Endothelial cell of umbilical vein (primary cell): Measurements from ENCODE around the gene PRELID3B. TPM values are rescaled to one million over a fixed set of nuclear protein-coding genes. Genes with fewer than 3 reads are reported as not detected.

Experiments used
- BruUV-seq: library from RNA; stranded (reverse); fragments of 400-500 nt; replicated peaks from 2 replicates; lab custom pipeline; 2021; lab: Mats Ljungman, UMichigan
- CTCF ChIA-PET: fragments of 300-600, 350-600 bp; sonication (Branson Sonifier 250); formaldehyde crosslinking; loops from one replicate; lab custom pipeline; 2021; ENCODE audit warnings: antibody characterized with exemption, inconsistent platforms; lab: Charles Lee
- POLR2A ChIA-PET: fragments of 300-600, 350-600 bp; sonication (Branson Sonifier 250); formaldehyde crosslinking; loops from one replicate; lab custom pipeline; 2021; ENCODE audit warnings: antibody characterized with exemption, inconsistent platforms; lab: Charles Lee
- DNase-seq: peaks from one replicate; pipeline ENCODE4 v3.0.0-alpha.2; 2011; ENCODE audit warnings: low read depth, low spot score
- FAIRE-seq: peaks from 2 replicates; lab custom pipeline; 2011; peaks lifted over from hg19 to GRCh38; lab: Jason Lieb, UNC
- H2AFZ ChIP-seq: 2 replicates; pipeline ENCODE4 v1.6.0; 2012; ENCODE audit warnings: low read depth, low read length, control low read depth, inconsistent platforms
- H3K27ac ChIP-seq: 2 replicates; pipeline ENCODE4 v1.5.1; 2011; ENCODE audit warnings: low read depth, mild to moderate bottlenecking, control low read depth, low read length, moderate library complexity; ENCODE audit not compliant: insufficient read depth
- H3K27me3 ChIP-seq, 2 experiments: 2 replicates each; pipeline versions ENCODE4 v1.6.0 to v1.6.1; 2011; ENCODE audit warnings: low read length in 2 of 2, mixed read lengths in 1 of 2; ENCODE audit not compliant: control insufficient read depth in 2 of 2, insufficient read depth in 2 of 2
- H3K36me3 ChIP-seq, 2 experiments: 2 replicates in 1 of 2; 3 replicates in 1 of 2; pipeline ENCODE4 v1.5.1; 2011; ENCODE audit warnings: low read length in 2 of 2, mild to moderate bottlenecking in 1 of 2, moderate library complexity in 1 of 2; ENCODE audit not compliant: control insufficient read depth in 2 of 2, insufficient read depth in 2 of 2; ENCODE audit errors: extremely low read depth in 1 of 2
- H3K4me1 ChIP-seq: 3 replicates; pipeline ENCODE4 v1.5.1; 2011; ENCODE audit warnings: mild to moderate bottlenecking, low read length; ENCODE audit not compliant: control insufficient read depth, insufficient read depth; ENCODE audit errors: extremely low read depth
- H3K4me2 ChIP-seq: 2 replicates; pipeline ENCODE4 v1.6.1; 2011; ENCODE audit warnings: low read length, control low read depth, mixed read lengths; ENCODE audit not compliant: insufficient read depth
- H3K4me3 ChIP-seq, 3 experiments: fragments of 200-600 bp in 1 of 3; sonication (generic), shearing (Covaris generic) in 1 of 3; replicated peaks in 1 of 3; 2 replicates each; pipeline ENCODE4 v1.5.1; 2011 to 2016; ENCODE audit warnings: control low read depth in 3 of 3, low read length in 3 of 3, mild to moderate bottlenecking in 2 of 3, inconsistent platforms in 1 of 3, low read depth in 1 of 3, moderate library complexity in 1 of 3; ENCODE audit not compliant: insufficient read depth in 1 of 3
- H3K79me2 ChIP-seq: 2 replicates; pipeline ENCODE4 v1.6.0; 2012; ENCODE audit warnings: low read length, inconsistent platforms; ENCODE audit not compliant: control insufficient read depth, insufficient read depth
- H3K9ac ChIP-seq: replicated peaks from 2 replicates; pipeline ENCODE3; 2011; ENCODE audit warnings: low read length, control low read depth; ENCODE audit not compliant: insufficient read depth; ENCODE audit errors: extremely low read depth
- H3K9me1 ChIP-seq: replicated peaks from 3 replicates; pipeline ENCODE4 v1.6.0; 2011; ENCODE audit warnings: mild to moderate bottlenecking, low read length; ENCODE audit not compliant: control insufficient read depth, insufficient read depth; ENCODE audit errors: extremely low read depth
- H3K9me3 ChIP-seq: replicated peaks from 2 replicates; pipeline ENCODE4 v1.5.1; 2012; ENCODE audit warnings: low read length, inconsistent platforms; ENCODE audit not compliant: control insufficient read depth, insufficient read depth
- H4K20me1 ChIP-seq: replicated peaks from 2 replicates; pipeline ENCODE3; 2011; ENCODE audit warnings: mild to moderate bottlenecking, low read length; ENCODE audit not compliant: control insufficient read depth, insufficient read depth; ENCODE audit errors: extremely low read depth
- CTCF ChIP-seq, 2 donors: IDR thresholded peaks; 1 replicate in 1 of 2; 2 replicates in 1 of 2; pipeline ENCODE4 v1.5.1; 2011; ENCODE audit warnings: low read length in 2 of 2, mild to moderate bottlenecking in 2 of 2, moderate library complexity in 2 of 2, control low read depth in 1 of 2, inconsistent platforms in 1 of 2, low read depth in 1 of 2; ENCODE audit not compliant: insufficient read depth in 1 of 2; ENCODE audit errors: extremely low read depth in 1 of 2
- EZH2 ChIP-seq: IDR thresholded peaks from 2 replicates; pipeline ENCODE4 v1.6.1; 2012; ENCODE audit warnings: borderline replicate concordance, low read depth, mild to moderate bottlenecking, moderate library complexity, low read length, inconsistent platforms; ENCODE audit not compliant: severe bottlenecking
- FOS ChIP-seq: IDR thresholded peaks from 2 replicates; pipeline ENCODE4 v1.6.1; 2011; ENCODE audit warnings: mild to moderate bottlenecking, low read length, moderate library complexity, borderline replicate concordance; ENCODE audit not compliant: insufficient read depth
- GATA2 ChIP-seq: IDR thresholded peaks from 2 replicates; pipeline ENCODE4 v1.7.0; 2011; ENCODE audit warnings: low read depth, mild to moderate bottlenecking, moderate library complexity, mixed read lengths, low read length; ENCODE audit not compliant: insufficient read length, insufficient read depth
- JUN ChIP-seq: IDR thresholded peaks from 2 replicates; pipeline ENCODE4 v1.6.1; 2011; ENCODE audit warnings: borderline replicate concordance, low read depth; ENCODE audit not compliant: insufficient read length, insufficient read depth
- MAX ChIP-seq: IDR thresholded peaks from 2 replicates; pipeline ENCODE4 v1.6.1; 2011; ENCODE audit not compliant: insufficient read depth, insufficient read length
- MYC ChIP-seq: IDR thresholded peaks from one replicate; pipeline ENCODE4 v1.6.1; 2011; ENCODE audit warnings: mild to moderate bottlenecking, low read depth, low read length
- POLR2A ChIP-seq: IDR thresholded peaks from 2 replicates; pipeline ENCODE4 v1.6.1; 2012; ENCODE audit warnings: low read depth, mild to moderate bottlenecking, control low read depth, low read length
- POLR2AphosphoS5 ChIP-seq: IDR thresholded peaks from 2 replicates; pipeline ENCODE4 v1.6.1; 2012; ENCODE audit warnings: low read depth, mild to moderate bottlenecking, control low read depth, low read length, moderate library complexity; ENCODE audit not compliant: insufficient read depth
- dilution Hi-C: fragments of 300-500 bp; cut with MboI; formaldehyde crosslinking; loops from one replicate; pipeline ENCODE4 v1.15.0; 2019; ENCODE audit warnings: low sequenced_read_pairs; ENCODE audit not compliant: extremely low pct_ligation_motif_present
- intact Hi-C: fragments of 100-400 bp; cut with micrococcal nuclease; formaldehyde crosslinking; loops from one replicate; pipeline ENCODE4 v1.10.0; 2022
- polyA plus RNA-seq, 4 experiments: library from polyadenylated mRNA; depleted of rRNA in 3 of 4; stranded (reverse) in 3 of 4; unstranded in 1 of 4; fragments of >200 nt; gene quantifications; 2 replicates each; pipeline versions ENCODE4 v1.2.1 to v1.2.3, GENCODE V29; 2011 to 2012; ENCODE audit warnings: missing spikeins in 1 of 4
- total RNA-seq: library from RNA; stranded (reverse); gene quantifications from 2 replicates; pipeline ENCODE4 v1.2.3, GENCODE V29; 2021

PRELID3B gene
- total and polyA plus RNA-seq, 2 donors (not counting 3 experiments of a cell fraction or from before 2014, with no cell fraction given): 14.9 to 57.2 TPM

GRCh38 chr20:58988565-58988882 is 54.1 kb downstream of the PRELID3B start:
- Histone ChIP-seq H3K9me1 (no peaks in the 10 kb centered on the region), H3K36me3 (peaks cover 30 to 48% of the 10 kb centered on the region in 2 experiments), H4K20me1 (no peaks in the 10 kb centered on the region), H3K27me3 (no peaks in the 10 kb centered on the region), H3K4me1 (no peaks in the 10 kb centered on the region), H3K4me2 (no peak overlapping the region), H2AFZ (no peak overlapping the region), H3K79me2 (peaks cover 28% of the 10 kb centered on the region), H3K9me3 (no peaks in the 10 kb centered on the region), H3K9ac (no peak overlapping the region), H3K27ac (no peak overlapping the region), H3K4me3 (no peak overlapping the region)
- intact Hi-C loops (loop anchor here (10.0 kb wide), 1 partner anchor 236 kb away; no protein-coding TSS in a partner anchor), dilution Hi-C loops (no loop called here)
- CTCF ChIA-PET: no interaction called here
- TF ChIP-seq FOS (no peak), MYC (no peak), EZH2 (no peak), JUN (no peak), GATA2 (no peak), MAX (no peak), CTCF (IDR thresholded peaks at IDR 0.05; ENCODE audit: extremely low read depth in 1 of 2, insufficient read depth in 1 of 2, low read depth in 1 of 2, low read length in 2 of 2) (no peak), POLR2AphosphoS5 (no peak), POLR2A (no peak)
- no TSS peak for BruUV-seq
- POLR2A ChIA-PET: no interaction called here
- no peak for FAIRE-seq
- DNase-seq: no peak
